Lower lobe of right lung (tissue), 2 donors: ENCODE measurements around the gene PRAC1. TPM values are rescaled to one million over a fixed set of nuclear protein-coding genes. Genes with fewer than 3 reads are reported as not detected.

Experiments used
- ATAC-seq, 2 donors: fragments of 200-7000 bp; cut with Tn5 transposase; one replicate each; pipeline ENCODE4 v1.9.1; 2020 to 2022; ENCODE audit warnings: mild to moderate bottlenecking in 2 of 2, moderate library complexity in 2 of 2
- DNase-seq: peaks from one replicate; pipeline ENCODE4 v3.0.0-alpha.2; 2020
- H3K27ac ChIP-seq: fragments of 200-600 bp; one replicate; pipeline ENCODE4 v1.8.0; 2022
- H3K27me3 ChIP-seq: fragments of 200-600 bp; one replicate; pipeline ENCODE4 v1.8.0; 2022; ENCODE audit warnings: low read depth
- H3K36me3 ChIP-seq: fragments of 200-600 bp; one replicate; pipeline ENCODE4 v1.8.0; 2022; ENCODE audit warnings: mild to moderate bottlenecking
- H3K4me1 ChIP-seq: fragments of 200-600 bp; one replicate; pipeline ENCODE4 v1.8.0; 2022
- H3K4me3 ChIP-seq: fragments of 200-600 bp; one replicate; pipeline ENCODE4 v1.8.0; 2022; ENCODE audit warnings: mild to moderate bottlenecking
- H3K9me3 ChIP-seq: fragments of 200-600 bp; one replicate; pipeline ENCODE4 v1.8.0; 2022
- intact Hi-C: fragments of 100-400 bp; cut with DNase I; formaldehyde crosslinking; loops from one replicate; pipeline ENCODE4 v1.11.0; 2022
- total RNA-seq: library from RNA; stranded (reverse); fragmentation: NEBNext Ultra II Directional; extraction: Animal tissue kit (Norgen Biotek cat#: 25700); gene quantifications from one replicate; pipeline ENCODE4 v1.2.1, GENCODE V29; 2021
- TF ChIP-seq, protein P1 (sequence below): fragments of 200-600 bp; IDR thresholded peaks from one replicate; pipeline ENCODE4 v1.8.0; 2022; ENCODE audit warnings: antibody characterized with exemption, mild to moderate bottlenecking
- donor health status: DM: no; HTN: yes; CAD: no; lungs with severe emphysema.

PRAC1 gene
- total RNA-seq, 1 donor from 2014 or later, result not detected

- peaks cover 56% of the 10 kb centered on the region for H3K27me3 ChIP-seq
Observed at GRCh38 chr17:48704361-48705248, 17.7 kb downstream of the PRAC1 start.

DNA sequence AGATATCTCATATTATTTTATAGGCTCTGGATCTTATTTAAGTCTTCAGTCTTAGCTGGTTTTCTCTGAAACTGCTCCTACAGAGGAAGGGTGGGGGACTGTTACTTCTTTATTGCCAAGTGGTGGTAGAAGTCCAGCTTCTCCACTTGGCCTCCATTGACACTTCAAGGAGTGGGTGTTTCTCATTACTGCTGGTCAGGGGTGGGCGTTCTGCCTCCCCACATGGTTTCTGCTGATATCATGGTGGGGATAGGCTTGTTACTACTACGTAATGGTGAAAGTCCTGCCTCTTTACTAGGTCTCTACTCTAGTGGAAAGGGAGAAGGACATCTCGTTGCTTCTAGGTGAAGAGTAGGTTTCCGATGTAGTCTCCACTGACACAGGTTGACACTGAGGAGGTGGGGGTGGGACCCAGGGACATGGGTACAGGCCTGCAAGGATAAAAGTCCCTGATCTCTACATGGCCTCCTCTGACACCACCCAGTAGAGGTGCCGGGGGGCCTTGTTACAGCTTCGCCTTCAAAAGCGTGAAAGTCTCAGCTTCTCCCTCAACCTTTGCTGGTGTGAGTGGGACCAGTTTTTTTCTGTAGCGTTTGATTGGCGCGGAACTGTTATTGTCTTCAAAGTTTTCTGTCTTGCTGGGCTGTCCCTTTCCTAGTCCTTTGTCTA is 20.3 kb downstream of the PRAC1 start:
- DNase-seq, result no peak

More at GRCh38 chr17:48704361-48705248, 17.7 kb downstream of the PRAC1 start:
- H3K27ac ChIP-seq, result no peak overlapping the region
- TF ChIP-seq, protein P1, sequence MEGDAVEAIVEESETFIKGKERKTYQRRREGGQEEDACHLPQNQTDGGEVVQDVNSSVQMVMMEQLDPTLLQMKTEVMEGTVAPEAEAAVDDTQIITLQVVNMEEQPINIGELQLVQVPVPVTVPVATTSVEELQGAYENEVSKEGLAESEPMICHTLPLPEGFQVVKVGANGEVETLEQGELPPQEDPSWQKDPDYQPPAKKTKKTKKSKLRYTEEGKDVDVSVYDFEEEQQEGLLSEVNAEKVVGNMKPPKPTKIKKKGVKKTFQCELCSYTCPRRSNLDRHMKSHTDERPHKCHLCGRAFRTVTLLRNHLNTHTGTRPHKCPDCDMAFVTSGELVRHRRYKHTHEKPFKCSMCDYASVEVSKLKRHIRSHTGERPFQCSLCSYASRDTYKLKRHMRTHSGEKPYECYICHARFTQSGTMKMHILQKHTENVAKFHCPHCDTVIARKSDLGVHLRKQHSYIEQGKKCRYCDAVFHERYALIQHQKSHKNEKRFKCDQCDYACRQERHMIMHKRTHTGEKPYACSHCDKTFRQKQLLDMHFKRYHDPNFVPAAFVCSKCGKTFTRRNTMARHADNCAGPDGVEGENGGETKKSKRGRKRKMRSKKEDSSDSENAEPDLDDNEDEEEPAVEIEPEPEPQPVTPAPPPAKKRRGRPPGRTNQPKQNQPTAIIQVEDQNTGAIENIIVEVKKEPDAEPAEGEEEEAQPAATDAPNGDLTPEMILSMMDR, result no peak
- no peaks in the 10 kb centered on the region for H3K9me3 ChIP-seq
- DNase-seq (no peak), ATAC-seq (no peak)
- intact Hi-C loops, result no loop called here
- no peaks in the 10 kb centered on the region for H3K36me3 ChIP-seq
- no peak overlapping the region for H3K4me3 ChIP-seq
- H3K4me1 ChIP-seq, result no peaks in the 10 kb centered on the region

GRCh38 chr17:48693178-48693577 is 29.1 kb downstream of the PRAC1 start:
- intact Hi-C loops, result no loop called here
- TF ChIP-seq, protein P1, result no peak
- H3K27me3 ChIP-seq, result peaks cover 54% of the 10 kb centered on the region
- no peak overlapping the region for H3K27ac ChIP-seq
- H3K9me3 ChIP-seq, result no peaks in the 10 kb centered on the region
- H3K36me3 ChIP-seq, result no peaks in the 10 kb centered on the region
- no peak for ATAC-seq
- no peaks in the 10 kb centered on the region for H3K4me1 ChIP-seq
- no peak for DNase-seq
- no peak overlapping the region for H3K4me3 ChIP-seq

More for the DNA sequence above, 20.3 kb downstream of the PRAC1 start:
- H3K4me3 ChIP-seq, result no peak overlapping the region
- no peaks in the 10 kb centered on the region for H3K36me3 ChIP-seq
- intact Hi-C loops, result no loop called here
- no peaks in the 10 kb centered on the region for H3K4me1 ChIP-seq
- H3K27me3 ChIP-seq, result peaks cover 46% of the 10 kb centered on the region
- H3K27ac ChIP-seq, result no peak overlapping the region
- ATAC-seq, result no peak
- TF ChIP-seq, protein P1, result no peak
- H3K9me3 ChIP-seq, result no peaks in the 10 kb centered on the region

DNA sequence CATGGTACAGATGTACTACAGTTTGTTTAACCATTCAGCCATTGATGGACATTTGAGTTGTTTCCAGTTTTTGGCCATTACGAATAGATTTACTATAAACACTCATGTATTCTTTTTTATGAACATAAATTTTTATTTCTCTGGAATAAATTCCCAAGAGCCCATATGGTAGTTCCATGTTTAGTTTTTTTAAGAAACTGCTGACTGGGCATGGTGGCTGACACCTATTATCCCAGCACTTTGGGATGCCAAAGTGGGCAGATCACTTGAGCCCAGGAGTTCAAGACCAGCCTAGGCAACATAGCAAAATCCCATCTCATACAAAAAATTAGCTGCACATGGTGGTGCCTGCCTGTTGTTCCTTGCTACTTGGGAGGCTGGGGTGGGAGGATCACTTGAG is 30.3 kb downstream of the PRAC1 start:
- TF ChIP-seq, protein P1, result no peak
- intact Hi-C loops, result no loop called here
- ATAC-seq, result no peak
- H3K9me3 ChIP-seq, result no peaks in the 10 kb centered on the region
- DNase-seq, result no peak
- no peaks in the 10 kb centered on the region for H3K4me1 ChIP-seq
- no peak overlapping the region for H3K27ac ChIP-seq
- H3K4me3 ChIP-seq, result no peak overlapping the region
- H3K36me3 ChIP-seq, result no peaks in the 10 kb centered on the region
- peaks cover 48% of the 10 kb centered on the region for H3K27me3 ChIP-seq

DNA sequence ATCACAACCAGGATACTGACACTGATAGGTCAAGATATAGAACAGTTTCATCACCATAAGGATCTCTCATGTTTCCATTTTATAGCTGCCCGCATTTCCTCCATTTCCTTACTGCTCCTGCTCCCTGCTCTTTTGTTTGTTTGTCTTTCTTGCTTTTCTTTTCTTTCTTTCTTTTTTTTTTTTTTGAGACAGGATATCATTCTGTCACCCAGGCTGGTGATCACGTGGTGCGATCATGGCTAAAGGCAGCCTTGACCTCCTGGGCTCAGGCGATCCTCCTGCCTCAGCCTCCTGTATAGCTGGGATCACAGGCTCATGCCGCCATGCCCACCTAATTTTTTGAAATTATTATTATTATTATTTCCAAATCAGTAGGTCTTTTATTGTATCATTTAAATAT is 31.7 kb downstream of the PRAC1 start:
- DNase-seq (no peak), ATAC-seq (no peak)
- no peak overlapping the region for H3K27ac ChIP-seq
- intact Hi-C loops, result no loop called here
- H3K27me3 ChIP-seq, result peaks cover 36% of the 10 kb centered on the region
- TF ChIP-seq, protein P1, result no peak
- no peaks in the 10 kb centered on the region for H3K9me3 ChIP-seq
- no peak overlapping the region for H3K4me3 ChIP-seq
- H3K36me3 ChIP-seq, result no peaks in the 10 kb centered on the region
- no peaks in the 10 kb centered on the region for H3K4me1 ChIP-seq
